Umbilical cord (tissue), 2 donors: Measurements from ENCODE around the gene PTPRD. TPM values are rescaled to one million over a fixed set of nuclear protein-coding genes. Genes with fewer than 3 reads are reported as not detected.

Source experiments
- DNase-seq: peaks from one replicate; pipeline ENCODE4 v3.0.0-alpha.2; 2015; ENCODE audit warnings: low spot score
- total RNA-seq: library from RNA; depleted of rRNA; stranded (reverse); fragments of >200 nt; gene quantifications from one replicate; pipeline ENCODE4 v1.2.3, GENCODE V29; 2014; ENCODE audit warnings: low replicate concordance; ENCODE audit not compliant: insufficient read depth

Gene PTPRD
- total RNA-seq: 29.1 TPM

GRCh38 chr9:10612641-10613398, at the start of gene PTPRD:
PTPRD (minus strand) TSS chr9:10613002.
- DNase-seq: peak; percentile 58

DNA sequence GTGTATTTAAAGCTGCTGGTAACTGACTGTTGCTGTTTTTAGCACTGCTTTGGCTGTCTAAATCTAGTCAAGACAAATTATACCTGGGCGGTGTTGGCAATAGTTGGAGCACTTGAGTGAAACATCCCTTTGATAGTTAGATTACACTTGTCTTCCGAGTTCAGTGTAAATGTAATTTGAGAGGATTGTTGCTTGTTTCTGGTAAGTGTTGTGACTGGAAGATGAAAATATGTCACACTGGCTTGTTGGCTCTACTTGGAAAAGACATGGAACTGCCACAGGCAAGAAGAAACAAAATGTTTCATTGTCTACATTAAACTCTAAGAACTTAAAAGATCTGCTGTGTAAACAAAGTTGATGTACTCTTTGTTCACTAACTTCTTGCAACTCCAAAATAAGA, 49.2 kb upstream of the PTPRD start:
- no peak for DNase-seq

- no peak for DNase-seq
These were observed 48.6 kb upstream of the PTPRD start for GRCh38 chr9:10661376-10661775.

- no peak for DNase-seq
These were observed 38.2 kb upstream of the PTPRD start for GRCh38 chr9:10651012-10651411.

GRCh38 chr9:10649076-10649475, 36.3 kb upstream of the PTPRD start:
- DNase-seq: no peak

DNA sequence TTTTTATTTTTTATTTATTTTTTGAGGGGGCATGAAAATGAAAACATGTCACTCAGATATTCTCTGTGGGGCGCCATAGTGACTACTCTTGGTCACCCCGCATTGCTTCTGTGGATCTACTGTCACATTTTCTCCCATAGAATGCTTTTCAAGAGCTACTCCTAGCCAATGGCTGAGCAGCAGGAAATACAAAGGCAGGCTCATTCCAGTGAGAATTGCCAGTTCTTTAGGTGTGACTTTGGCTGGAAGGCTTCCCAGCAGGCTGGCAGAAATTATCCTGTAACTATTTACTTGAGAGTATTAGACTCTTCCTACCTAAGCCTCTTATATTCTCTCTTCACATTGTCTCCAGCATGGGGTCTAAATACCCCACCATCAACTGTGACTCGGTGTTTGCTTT, 21.0 kb upstream of the PTPRD start:
- no peak for DNase-seq

GRCh38 chr9:10614196-10614800, 1.5 kb upstream of the PTPRD start:
- no peak for DNase-seq

DNA sequence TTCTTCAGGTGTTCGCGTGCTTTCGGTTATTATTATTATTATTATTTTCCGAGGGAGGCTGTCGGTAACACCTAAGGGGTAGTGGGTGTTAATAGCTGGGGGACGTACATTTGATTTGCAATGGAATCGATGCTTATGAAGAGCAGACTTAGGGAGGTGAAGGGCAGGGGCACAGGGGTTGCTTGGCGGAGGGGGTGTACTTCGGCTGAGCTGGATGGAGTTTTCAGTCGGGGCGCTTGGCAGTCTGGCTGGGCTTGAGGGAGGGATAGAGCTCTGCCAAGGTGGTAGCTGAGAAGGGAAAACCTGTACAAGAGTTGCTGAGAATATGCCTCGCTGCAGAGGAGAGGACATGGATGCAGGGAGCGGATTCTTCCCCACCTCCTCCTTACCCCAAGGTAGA, 617 bp upstream of the PTPRD start:
- DNase-seq: no peak

DNA sequence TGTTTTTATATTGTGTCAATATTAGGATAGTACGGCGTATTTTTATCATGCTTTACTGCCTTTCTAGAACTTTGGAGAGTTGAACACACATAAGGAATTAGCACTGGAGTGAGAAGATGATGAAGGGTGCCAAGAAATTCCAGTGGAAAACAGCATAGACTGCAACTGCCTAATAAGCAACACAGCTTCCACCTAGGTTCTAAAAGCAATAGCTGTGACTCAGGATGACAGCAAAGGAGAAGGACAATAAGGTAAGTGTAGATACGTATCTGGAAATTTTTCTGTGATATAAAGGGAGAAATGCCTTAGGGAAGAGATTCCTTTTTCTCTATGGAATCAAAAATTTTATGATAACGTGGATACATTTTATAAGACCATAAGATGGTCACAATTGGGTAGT, 7.4 kb downstream of the PTPRD start:
- DNase-seq: no peak

DNA sequence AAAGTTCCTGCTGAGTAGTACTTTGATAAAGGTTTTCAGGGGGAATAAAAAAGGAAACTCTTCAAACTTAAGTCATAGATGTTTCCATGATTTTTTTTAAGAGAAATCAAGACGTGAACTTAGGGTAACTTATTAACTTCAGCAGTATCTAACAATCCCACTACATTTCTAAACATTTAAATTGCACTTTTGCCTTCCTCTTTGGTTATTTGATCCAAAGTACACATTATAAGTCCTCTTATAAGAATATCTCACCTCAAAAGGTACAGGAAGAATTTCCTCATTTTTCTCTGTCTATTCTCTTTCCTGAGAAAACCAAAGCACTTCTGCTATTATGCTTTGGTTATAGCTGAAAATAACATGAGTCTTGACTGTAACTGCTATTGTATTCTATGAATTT, 7.9 kb downstream of the PTPRD start:
- no peak for DNase-seq

DNA sequence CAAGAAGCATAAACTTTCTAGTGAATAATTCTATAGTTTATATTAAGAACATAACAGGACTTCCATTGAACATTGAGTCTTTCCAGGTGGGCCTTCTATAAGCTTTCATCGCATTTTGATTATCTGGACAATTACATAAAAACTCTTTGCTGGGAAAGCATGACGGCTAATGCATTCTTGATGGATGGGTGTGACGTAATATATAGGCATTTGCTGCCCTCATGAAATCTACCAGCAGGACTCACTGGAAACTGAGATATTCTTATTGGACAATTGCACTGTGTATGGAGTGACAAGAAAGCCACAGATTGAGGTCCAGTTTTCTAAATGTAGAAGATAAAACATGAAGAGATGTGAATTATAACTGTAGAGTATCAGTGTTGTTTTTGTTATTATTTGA, 15.0 kb downstream of the PTPRD start:
- DNase-seq: no peak

DNA sequence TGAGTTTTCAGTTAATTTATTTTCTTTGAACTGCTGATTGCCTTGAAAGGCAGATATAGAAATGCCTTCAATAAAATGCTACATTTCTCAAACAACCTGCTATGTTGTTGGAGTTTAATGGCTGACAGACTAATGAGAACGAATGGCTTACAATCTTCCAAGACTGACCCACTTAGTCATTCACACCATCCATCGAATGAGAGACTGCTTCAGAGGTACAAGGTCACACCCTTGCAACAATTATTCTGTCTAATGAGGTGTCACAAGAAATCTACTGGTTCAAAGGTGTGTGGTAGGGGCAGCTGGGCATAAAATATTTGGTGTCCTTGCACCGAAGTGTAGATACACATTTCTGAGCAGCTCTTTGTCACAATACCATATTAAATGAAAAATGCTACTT, 18.3 kb downstream of the PTPRD start:
- no peak for DNase-seq

- DNase-seq: no peak
These were observed 26.4 kb downstream of the PTPRD start for GRCh38 chr9:10586407-10586806.

GRCh38 chr9:10571699-10572098, 41.1 kb downstream of the PTPRD start:
- DNase-seq: no peak

DNA sequence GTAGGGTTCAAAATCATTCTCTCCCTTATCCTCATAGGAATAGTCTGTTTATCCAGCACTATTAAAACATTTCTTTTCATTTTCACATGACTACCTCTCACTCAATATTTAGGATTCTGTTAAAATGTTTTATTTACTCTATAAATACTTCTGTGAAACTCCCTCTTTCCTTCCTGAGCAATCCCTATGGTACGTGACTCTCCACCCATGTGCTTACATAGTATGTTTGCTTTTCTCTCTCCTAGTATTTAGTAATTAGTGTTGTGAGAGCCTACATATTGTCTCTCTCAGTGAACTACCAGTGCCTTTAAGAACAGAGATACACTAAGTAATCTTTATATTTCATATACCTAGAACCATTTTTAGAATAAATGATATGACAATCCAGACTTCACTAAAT, 46.0 kb downstream of the PTPRD start:
- no peak for DNase-seq

DNA sequence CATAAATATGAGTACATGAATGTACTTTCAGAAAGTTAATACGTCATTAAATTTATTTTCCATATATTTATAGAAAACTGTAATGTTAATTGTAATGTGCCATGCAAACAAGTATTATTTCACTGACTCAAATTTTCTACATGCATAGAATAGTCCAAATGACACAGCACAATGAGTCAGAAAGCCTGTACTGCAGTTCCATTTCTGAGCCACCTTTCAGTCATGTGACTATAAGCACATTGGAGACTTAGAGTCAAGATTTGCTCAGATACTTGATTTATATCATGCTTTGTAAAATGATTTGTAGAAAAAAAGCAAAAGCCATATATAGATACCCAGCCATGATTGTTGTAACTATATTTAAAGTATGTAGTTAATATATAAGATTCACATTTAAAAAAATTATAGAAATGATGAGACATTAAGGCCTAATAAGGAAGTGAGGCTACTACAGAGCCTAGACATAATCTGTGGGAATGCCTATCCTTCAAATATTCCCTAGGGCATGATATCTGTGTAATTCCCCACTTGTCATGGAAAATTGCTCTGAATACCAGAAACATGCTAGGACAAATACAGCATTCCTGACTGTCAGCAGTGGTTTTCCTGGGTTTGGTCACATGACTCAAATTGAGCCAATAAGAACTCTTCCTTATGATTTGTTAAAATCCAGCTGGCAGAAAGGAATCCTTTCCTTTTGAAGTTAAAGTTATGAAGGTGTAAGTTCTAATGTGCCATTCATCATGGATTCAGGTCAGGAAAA, 50.0 kb downstream of the PTPRD start:
- DNase-seq: peak; percentile 20

DNA sequence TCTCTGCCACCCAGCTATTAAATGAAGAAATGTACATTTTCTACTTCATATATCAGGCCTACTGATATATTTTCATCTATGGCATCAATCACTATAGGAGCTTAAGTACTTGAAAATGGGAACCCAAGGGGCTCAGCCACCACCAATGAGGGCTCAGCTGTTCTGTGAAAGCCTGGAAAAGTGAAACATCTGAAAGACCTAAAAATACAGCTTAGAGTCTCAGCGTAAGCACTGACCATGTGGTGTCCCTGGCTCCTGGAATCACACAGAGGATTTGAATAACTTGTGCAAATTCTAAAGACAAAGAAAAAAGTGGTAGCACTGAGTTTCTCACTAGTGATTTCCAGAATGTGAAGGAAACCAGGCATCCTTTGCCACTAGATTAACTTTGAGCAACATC, 64.5 kb downstream of the PTPRD start:
- peak; percentile 5 for DNase-seq

- DNase-seq: no peak
These were observed 74.7 kb downstream of the PTPRD start for GRCh38 chr9:10538073-10538472.

- DNase-seq: no peak
These were observed 78.0 kb downstream of the PTPRD start for GRCh38 chr9:10534850-10535249.

GRCh38 chr9:10525972-10526371, 86.8 kb downstream of the PTPRD start:
- DNase-seq: no peak

DNA sequence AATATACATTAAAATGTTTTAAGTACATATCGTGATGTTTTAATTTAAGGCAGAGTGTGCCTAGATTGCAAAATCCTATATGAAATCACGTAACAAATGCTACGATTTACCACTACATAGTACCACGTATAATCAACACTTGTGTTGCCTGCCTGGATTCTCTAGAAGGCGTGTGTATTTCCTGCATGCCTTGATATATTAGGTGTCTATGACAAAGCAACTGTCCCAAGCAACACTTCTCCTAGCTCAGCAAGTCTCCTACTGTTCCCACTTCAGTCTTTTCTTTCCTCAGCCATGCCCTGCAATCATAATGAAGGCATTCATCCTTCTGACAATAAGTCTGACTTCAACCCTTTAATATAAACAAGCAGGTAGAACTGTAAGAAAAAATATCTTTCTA, 89.6 kb downstream of the PTPRD start:
- no peak for DNase-seq

DNA sequence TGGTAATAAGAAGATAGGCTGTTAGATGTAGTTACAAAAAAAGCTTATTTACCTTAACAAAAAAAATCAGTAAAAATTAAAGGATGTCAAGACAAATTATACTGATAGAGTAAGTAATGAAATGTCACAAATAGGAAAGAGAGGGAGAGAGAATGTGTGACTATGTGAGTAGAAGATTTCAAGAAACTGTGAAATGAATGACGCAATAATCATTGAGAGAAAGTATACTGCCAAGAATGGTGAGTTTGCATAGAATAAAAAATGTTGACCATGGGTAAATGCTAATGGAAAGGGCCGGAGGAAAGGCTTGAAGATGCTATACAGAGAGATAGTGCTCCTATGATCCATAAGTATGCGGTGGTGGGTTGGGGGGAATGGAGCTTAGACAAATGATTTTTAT, 100.7 kb downstream of the PTPRD start:
- no peak for DNase-seq

DNA sequence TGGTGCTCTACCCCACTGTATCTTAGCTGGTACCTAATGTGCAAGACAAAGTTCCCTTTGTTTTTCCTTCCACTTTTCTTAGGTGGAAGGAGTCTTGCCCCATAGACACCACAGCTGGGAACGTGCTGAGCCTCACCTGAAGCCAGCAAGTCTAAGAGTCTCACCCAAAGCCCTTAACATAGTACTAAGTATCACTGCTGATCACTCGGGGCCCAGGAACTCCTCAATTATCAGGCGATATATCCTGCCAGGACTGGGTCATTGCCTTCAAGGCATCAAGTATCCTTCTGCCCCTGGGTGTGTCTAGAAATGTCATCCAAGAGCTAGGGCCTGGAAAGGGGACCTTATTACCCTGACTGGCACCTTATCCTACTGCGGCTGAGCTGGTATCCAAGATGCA, 123.9 kb downstream of the PTPRD start:
- DNase-seq: no peak
